SH-SY5Y (cell line): ENCODE data around the gene EHD3.

Source experiments
- GATA2 ChIP-seq: IDR thresholded peaks from 2 replicates; pipeline ENCODE4 v1.6.1; 2011; ENCODE audit warnings: mild to moderate bottlenecking, low read depth, low read length
- GATA3 ChIP-seq: IDR thresholded peaks from 2 replicates; pipeline ENCODE4 v1.6.1; 2011; ENCODE audit warnings: low read depth, mild to moderate bottlenecking, low read length, moderate library complexity

EHD3 gene

DNA sequence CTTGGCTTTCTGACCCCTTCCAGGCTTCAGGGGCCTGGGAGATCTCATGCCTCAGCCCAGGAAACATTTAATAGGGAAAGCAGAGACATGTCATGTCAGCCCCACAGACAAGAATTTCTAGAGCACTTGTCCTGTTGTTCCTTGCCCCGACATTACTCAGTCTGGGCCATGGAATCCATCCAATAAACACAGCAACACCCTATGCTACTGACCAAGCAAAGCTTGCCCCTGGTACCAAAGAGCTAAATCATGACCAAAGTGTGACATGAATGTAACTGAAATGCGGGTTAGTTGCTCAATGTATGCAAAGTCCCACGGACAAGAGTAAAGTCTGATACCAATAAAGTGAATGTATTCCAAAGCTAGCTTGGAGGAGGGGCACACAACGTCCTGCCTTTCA, 35.1 kb downstream of the EHD3 start:
- TF ChIP-seq GATA2: no peak

DNA sequence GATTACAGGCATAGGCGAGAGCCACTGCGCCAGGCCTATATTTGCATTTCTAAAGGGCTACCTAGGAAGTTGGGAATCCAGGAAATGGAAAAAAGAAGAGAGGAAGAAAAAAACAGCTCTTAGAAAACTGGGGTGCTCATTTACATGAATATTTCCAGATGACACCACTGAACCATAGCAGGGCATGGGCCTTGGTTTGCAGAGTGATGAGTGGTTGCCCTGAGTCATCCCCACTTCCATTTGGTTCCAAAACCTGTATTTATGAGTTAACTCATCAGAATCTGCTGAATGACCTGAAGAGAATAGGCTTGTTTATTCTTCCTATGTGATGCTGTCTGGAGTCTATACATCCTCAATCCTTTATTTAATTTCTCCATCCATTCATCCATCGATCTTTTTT, 36.2 kb downstream of the EHD3 start:
- TF ChIP-seq GATA2 (no peak), GATA3 (no peak)

DNA sequence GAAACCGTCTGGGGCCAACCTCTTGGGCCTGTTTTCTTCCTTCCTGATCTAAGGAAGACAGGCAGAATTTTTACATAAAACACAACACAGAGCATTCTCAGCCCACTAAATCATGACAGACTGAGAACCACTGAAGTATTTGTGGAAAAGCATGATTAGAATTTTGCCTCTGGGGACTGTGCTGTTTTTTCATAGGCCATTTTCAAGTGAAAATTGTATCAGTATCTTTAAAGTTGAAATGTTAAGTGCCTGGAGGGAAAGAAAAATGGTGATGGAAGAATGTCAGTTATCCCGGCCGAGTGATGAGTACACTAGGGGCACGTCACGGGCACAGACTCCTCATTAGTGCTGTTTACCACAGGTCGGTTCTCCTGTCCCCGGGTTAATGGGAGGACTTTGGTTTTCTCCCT, 36.9 kb downstream of the EHD3 start:
- TF ChIP-seq GATA3 (no peak), GATA2 (no peak)

DNA sequence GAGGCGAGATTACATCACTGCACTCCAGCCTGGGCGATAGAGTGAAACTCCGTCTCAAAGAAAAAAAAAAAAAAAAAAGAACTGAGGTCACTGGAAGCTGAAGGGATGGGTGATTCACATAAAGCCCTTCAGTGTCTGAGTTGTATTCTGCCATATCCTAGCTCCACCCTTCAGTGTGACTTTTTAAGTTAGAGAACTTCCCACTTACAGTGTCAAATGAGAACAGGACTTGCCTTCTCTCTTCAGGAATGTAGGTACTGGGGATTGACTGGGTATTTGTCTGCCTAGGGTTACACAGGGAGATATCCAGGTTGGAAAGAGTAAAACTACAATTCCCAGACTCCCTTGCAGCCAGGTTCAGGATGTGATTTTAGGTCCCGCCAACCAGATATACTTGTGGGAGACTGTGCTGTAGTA, 37.9 kb downstream of the EHD3 start:
- TF ChIP-seq GATA2 (no peak), GATA3 (no peak)

DNA sequence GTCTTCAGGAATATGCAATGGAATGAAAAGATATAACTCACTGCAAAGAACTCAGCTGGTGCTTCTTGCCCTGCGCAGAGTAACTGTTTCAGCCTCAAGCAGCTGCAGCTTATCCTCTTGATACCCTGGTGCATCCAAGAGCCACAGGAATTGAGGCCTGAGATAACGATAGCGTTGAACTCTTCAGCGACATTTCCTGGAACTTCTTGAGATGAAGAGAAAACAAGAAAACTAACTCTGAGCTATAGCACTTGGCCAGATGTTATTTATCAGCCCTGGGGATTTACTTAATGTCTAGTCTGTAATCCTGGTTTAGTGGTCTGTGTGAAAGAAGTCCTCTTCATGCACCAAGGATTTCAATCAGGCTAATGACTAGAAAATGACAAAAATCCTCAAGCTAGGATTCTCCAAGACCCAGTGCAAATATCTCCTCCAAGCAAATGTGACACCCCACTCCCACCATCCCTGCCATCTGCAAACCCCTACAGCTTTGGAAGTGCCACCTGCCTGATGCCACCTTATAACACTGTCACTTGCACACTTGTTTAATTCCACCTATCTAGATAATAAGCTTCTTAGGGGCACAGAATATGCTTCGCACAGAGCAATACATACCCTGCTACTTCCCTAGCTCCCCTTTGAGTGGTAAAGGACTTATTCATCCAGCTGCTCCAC, 40.6 kb downstream of the EHD3 start:
- TF ChIP-seq GATA2 (no peak), GATA3 (no peak)

DNA sequence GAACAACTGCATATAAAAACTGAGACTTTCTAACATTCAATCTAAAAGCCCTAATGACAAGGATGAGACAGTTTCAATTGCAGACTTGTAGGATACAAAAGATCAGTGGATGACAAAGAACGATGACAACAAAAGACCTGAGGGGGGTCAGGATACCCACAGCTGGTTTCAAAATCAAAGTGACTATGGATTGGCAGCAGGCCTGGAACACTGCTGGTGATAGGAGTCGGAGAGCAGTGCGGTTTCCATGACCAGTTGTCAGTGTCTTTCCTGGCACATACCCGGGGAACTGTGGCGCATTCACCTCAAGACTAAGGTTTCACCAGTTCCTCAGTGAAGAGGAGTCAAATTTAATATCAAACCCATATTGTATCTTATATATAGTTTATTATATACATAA, 42.0 kb downstream of the EHD3 start:
- TF ChIP-seq GATA3: no peak
- TF ChIP-seq GATA2: no peak

DNA sequence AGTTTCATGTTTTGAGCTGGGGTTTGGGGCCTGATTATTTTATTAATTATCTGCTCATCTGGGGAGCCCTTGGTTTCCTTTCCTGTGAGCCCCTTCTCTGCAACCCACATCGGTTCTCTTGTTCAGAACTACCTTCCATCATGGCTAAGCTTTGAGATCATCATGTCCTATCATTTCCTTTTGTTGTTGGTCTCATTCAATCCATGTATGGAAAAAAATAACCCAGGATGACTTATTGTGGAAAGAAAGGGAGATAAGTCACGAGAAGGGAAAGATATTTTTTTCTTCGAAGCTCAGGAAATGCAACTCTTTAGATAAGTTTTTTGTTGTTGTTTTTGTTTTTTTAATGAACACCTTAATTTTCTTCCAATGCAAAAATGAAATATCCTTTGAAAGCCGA, 43.7 kb downstream of the EHD3 start:
- no peak for TF ChIP-seq GATA3
- TF ChIP-seq GATA2: no peak

DNA sequence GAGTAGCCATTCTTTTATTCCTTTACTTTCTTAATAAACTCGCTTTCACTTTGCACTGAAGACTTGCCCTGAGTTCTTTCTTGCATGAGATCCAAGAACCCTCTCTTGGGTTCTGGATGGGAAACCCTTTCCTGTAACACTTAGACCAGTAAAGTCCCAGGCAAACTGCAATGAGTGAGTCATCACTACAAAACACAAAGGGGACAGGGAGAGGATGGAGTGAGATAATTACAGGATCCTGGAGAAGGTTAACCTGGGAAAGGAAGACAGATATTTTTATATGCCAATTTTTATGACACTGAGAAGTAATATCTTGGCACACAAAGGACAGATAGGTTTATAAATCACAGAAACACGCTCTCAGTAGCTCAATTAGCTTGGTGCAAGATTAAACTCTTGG, 48.7 kb downstream of the EHD3 start:
- TF ChIP-seq GATA2: no peak

DNA sequence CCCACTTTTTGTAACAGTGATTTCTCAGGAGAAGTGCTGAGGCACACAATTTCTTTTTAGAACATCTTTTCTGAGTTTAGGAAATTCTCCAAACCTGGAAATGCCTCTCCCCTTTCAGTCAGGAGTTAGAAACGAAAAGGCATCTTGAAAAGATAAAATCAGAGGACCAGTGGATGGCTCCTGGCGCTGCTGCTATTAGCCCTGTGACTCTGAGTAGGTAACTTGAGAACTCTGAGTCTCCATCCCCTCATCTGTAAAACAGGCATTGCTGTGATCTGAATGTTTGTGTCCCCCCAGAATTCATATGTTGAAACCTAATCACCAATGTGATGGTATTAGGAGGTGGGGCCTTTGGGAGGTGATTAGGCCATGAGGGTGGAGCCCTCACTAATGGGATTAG, 50.2 kb downstream of the EHD3 start:
- TF ChIP-seq GATA2 (no peak), GATA3 (no peak)

DNA sequence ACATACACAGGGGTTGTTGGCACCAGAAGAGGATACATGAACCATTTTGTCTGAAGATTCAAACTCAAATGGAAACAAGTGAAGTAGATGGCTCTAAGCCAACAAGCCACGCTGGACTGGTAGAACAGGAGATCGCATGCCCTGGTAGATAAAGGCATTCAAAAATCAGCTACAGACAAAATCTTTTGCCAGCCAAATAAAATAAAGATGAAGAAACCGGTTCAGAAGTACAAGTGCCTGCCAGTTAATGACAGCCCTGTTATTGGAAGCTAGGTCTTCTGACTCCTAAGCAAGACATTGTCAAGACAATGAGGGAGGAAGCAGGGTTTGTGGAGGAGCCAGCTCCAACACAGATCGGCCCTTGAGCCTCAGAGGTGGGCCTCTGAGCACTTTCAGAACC, 52.3 kb downstream of the EHD3 start:
- TF ChIP-seq GATA3 (no peak), GATA2 (no peak)

DNA sequence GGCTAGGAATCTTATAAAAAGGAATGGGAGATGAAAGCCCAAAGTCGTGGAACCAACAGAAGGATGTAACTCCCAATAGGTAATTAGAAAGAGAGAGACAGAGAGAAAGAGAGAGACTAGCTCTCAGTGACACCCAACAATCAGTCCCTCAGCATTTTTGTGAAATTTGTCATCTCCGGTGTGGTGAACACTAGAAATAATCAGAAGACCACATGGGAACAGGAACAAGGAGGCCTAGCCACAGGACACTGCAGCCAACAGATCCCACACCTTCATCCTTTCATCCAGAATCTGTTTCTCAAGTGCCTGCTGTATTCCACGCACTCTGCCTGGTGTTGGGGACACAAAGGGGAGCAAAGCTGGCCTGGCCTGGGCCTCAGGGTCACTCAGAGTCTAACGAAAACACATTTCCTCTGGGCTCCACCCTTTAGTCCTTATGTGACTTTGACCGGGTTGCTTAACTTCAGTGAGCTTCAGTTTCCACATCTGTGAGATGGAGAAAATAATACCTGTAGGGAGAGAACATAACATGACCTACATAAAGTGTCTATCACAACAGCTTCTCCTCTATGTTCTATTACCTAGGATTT, 53.1 kb downstream of the EHD3 start:
- TF ChIP-seq GATA3: no peak
- TF ChIP-seq GATA2: no peak

DNA sequence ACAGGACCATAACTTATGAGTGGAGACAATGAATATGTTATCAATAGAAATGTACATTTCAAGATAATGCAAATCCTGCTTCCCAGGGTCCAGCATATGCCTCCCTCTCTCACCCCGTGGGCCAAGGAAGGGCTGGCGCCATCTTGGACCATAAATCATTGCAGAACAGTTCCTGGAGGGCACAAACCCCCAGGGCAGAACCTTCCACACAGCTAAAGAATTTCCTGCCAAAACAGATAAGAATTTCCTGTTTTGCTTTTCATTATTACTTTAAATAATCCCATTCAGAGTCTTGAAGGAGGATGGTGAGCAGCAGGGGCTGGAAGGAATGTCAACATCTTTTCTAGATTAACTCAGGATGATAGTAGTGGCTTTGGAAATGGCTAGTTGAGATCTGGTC, 53.7 kb downstream of the EHD3 start:
- no peak for TF ChIP-seq GATA3
- TF ChIP-seq GATA2: no peak

DNA sequence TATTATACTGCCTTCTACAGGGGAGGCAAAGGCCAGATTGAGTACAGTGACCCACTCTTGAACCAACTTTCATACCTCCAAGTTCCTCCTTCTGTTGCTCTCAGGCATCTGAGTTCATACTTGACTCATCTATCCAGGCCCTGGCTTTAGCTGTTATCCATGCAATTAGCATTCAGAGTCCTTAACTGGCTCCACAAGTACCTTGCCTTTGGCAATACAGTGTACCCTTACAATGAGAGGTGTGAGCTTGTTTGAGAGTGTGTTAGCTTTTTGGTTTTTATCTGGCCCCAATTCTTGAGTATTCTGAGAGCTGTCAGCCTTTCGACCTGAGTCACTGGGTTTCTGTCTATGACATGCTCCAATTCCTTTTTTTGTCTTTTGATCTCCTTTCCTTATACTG, 60.2 kb downstream of the EHD3 start:
- TF ChIP-seq GATA3: no peak
- TF ChIP-seq GATA2: no peak

DNA sequence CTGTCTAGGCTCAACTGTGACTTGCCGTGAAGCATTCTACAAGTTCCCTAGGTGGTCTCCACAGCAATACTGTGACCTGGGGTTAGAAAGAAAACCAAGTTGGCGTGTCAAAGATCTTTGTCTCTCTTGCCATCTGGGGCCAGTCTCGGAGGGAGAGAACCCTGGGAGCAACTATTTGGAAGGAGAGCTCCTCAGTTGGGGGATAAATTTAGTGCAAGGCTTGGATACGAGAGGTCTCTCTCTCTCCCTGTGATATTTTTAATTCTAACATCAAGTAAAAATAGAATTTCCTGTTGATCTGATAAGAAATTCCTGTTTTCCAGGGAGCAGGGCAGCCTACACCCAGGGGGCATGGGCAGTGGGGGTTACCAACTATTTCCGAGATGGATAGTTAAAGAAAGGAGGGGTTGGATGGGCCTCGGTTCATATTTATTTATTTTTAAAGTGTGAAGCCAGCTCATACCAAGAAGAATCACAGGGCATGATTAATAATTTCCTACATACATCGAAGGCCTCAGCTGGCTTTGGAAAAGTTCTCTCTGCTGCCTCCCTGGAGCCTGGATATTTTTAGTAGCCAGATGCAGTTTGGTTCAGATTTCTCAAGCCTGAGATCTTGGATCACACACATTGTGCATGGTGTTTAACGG, 62.8 kb downstream of the EHD3 start:
- no peak for TF ChIP-seq GATA3
- TF ChIP-seq GATA2: no peak

DNA sequence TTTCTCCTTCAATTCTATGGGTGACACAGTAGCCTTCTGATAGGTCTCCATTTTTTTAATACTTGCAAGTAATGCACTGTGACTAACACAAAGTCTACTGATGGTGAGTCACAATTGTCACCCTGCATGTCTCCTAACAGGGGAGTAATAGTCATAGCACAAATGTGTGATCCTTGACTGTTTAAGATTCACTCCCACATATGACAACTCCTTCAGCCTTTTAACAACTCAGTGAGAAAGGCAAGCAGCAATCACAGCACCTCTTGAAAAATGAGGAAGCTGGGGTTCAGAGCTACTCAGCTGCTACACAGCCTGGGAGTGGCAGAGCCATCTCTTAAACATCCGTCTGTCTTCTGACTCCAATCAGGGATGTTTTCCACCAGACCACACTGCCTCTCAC, 63.8 kb downstream of the EHD3 start:
- TF ChIP-seq GATA2 (no peak), GATA3 (no peak)
